Loucy (cell line): ENCODE data around the gene PCBP3.

Experiments used
- CTCF ChIP-seq: fragments of 200-600 bp; sonication (generic); conservative IDR thresholded peaks from 2 replicates; pipeline ENCODE4 v1.5.1; 2014; ENCODE audit warnings: mild to moderate bottlenecking, antibody characterized with exemption, low read length
- EZH2phosphoT487 ChIP-seq: fragments of 200-600 bp; IDR thresholded peaks from 2 replicates; pipeline ENCODE4 v1.6.1; 2018; ENCODE audit warnings: antibody characterized with exemption, mild to moderate bottlenecking, moderate library complexity, borderline replicate concordance

- TF ChIP-seq CTCF (no peak), EZH2phosphoT487 (no peak)
Observed at GRCh38 chr21:45826676-45827301, 183.3 kb downstream of the PCBP3 start.
